HL-60 (cell line): Measurements from ENCODE around the gene SDSL.

Experiments
- CTCF ChIP-seq: IDR thresholded peaks from one replicate; pipeline ENCODE4 v1.5.1; 2011; ENCODE audit warnings: low read length, control low read depth, inconsistent platforms; ENCODE audit not compliant: insufficient read depth
- GABPA ChIP-seq: IDR thresholded peaks from 2 replicates; pipeline ENCODE4 v1.6.1; 2012; ENCODE audit warnings: low read depth
- POLR2AphosphoS5 ChIP-seq: IDR thresholded peaks from 2 replicates; pipeline ENCODE4 v1.6.1; 2012; ENCODE audit warnings: low read depth
- SPI1 ChIP-seq: IDR thresholded peaks from 2 replicates; pipeline ENCODE4 v1.6.1; 2012; ENCODE audit warnings: low read depth, mild to moderate bottlenecking, borderline replicate concordance
- TF ChIP-seq, protein P1 (sequence below): IDR thresholded peaks from 2 replicates; pipeline ENCODE4 v1.6.1; 2012; ENCODE audit warnings: low read depth; ENCODE audit not compliant: insufficient replicate concordance

- TF ChIP-seq, protein P1, sequence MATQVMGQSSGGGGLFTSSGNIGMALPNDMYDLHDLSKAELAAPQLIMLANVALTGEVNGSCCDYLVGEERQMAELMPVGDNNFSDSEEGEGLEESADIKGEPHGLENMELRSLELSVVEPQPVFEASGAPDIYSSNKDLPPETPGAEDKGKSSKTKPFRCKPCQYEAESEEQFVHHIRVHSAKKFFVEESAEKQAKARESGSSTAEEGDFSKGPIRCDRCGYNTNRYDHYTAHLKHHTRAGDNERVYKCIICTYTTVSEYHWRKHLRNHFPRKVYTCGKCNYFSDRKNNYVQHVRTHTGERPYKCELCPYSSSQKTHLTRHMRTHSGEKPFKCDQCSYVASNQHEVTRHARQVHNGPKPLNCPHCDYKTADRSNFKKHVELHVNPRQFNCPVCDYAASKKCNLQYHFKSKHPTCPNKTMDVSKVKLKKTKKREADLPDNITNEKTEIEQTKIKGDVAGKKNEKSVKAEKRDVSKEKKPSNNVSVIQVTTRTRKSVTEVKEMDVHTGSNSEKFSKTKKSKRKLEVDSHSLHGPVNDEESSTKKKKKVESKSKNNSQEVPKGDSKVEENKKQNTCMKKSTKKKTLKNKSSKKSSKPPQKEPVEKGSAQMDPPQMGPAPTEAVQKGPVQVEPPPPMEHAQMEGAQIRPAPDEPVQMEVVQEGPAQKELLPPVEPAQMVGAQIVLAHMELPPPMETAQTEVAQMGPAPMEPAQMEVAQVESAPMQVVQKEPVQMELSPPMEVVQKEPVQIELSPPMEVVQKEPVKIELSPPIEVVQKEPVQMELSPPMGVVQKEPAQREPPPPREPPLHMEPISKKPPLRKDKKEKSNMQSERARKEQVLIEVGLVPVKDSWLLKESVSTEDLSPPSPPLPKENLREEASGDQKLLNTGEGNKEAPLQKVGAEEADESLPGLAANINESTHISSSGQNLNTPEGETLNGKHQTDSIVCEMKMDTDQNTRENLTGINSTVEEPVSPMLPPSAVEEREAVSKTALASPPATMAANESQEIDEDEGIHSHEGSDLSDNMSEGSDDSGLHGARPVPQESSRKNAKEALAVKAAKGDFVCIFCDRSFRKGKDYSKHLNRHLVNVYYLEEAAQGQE = no peak
- TF ChIP-seq CTCF (no peak), GABPA (no peak), POLR2AphosphoS5 (no peak), SPI1 (no peak)
Observed at GRCh38 chr12:113471619-113472171, 49.5 kb downstream of the SDSL start, which contains the start of gene LHX5.
